Cortex of kidney (tissue), 1 donor: ENCODE results near the gene PCK1.

ENCODE experiments used
- DNase-seq: peaks from one replicate; lab custom pipeline; 2025; lab: John Stamatoyannopoulos, UW

PCK1 gene

DNA sequence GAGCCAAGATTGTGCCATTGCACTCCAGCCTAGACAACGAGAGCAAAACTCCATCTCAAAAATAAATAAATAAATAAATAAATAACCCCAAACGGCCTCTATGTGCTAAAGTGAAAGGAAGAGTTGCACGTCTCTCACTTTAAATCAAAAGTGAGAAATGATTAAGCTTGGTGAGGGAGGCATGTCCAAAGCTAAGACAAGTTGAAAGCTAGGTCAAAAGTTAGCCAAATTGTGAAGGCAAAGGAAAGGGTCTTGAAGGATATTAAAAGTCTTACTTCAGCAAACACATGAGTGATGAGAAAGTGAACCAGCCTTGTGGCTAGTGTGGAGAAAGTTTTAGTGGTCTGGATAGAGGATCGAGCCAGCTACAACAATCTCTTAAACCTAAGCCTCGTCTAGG lies 45.0 kb downstream of the PCK1 start:
- no peak for DNase-seq

DNA sequence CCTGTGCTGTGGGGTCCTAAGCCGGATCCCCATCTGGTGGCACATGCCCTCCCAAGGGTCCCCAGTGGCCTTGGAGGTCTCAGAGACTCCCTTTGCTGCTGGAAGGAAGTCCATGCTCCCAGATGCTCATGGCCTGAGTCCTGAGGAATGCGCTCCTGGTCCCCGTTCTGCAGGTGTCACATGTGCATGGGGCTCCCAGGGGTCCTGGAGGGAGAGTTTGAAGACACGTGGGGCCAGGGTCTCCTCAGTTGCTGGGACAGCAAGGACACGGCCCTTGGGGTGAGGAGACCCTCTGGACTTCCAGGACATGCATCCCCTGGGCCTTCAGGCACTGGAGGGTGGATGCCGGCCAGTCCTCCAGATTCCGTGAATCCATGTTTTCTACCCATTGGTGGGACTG lies 47.6 kb downstream of the PCK1 start:
- no peak for DNase-seq

- no peak for DNase-seq
Measured at GRCh38 chr20:57609086-57609841, 48.4 kb downstream of the PCK1 start.

DNA sequence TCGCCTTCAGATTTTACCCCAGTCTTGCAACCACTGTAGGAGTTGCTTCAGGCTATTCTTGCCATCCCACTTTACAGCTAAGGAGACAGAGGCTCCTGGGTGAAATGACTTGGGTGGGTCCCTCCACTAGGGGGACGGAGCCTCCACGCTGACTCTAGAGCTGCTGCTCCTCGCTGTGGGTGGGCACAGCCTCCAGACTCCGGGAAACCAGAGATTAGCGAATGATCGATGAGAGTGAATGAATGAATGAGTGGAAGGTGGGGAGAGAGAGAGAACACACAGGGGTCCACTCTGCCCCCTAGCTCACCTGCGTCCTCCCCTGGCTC lies 48.9 kb downstream of the PCK1 start:
- DNase-seq = no peak

- DNase-seq = no peak
Measured at GRCh38 chr20:57610261-57610952, 49.5 kb downstream of the PCK1 start.

- no peak for DNase-seq
Measured at GRCh38 chr20:57611586-57612311, 50.8 kb downstream of the PCK1 start.

- no peak for DNase-seq
Measured at GRCh38 chr20:57612436-57612835, 51.5 kb downstream of the PCK1 start.

GRCh38 chr20:57612916-57613315 lies 52.0 kb downstream of the PCK1 start:
- DNase-seq = no peak

DNA sequence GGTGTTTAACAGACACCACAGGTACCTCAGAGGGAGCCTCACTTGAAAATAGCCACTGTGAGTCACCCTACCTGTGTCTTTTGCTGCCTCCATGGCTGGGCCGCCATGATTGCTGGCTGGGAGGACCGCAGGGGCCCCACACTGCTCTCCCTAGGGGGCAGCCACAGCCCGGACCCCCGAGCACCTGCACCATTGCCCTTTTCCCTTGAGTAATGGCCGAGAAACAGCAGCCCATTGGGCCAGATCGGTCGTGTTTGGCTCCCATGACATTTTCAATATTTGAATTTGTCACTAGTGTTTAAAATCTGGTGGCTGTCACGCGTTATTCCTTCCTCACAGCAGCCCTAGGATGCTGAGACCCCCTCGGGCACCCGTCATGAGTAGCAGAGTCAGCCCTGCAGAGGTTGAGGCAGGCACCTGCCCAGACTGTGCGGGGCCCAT lies 52.6 kb downstream of the PCK1 start:
- DNase-seq = no peak

DNA sequence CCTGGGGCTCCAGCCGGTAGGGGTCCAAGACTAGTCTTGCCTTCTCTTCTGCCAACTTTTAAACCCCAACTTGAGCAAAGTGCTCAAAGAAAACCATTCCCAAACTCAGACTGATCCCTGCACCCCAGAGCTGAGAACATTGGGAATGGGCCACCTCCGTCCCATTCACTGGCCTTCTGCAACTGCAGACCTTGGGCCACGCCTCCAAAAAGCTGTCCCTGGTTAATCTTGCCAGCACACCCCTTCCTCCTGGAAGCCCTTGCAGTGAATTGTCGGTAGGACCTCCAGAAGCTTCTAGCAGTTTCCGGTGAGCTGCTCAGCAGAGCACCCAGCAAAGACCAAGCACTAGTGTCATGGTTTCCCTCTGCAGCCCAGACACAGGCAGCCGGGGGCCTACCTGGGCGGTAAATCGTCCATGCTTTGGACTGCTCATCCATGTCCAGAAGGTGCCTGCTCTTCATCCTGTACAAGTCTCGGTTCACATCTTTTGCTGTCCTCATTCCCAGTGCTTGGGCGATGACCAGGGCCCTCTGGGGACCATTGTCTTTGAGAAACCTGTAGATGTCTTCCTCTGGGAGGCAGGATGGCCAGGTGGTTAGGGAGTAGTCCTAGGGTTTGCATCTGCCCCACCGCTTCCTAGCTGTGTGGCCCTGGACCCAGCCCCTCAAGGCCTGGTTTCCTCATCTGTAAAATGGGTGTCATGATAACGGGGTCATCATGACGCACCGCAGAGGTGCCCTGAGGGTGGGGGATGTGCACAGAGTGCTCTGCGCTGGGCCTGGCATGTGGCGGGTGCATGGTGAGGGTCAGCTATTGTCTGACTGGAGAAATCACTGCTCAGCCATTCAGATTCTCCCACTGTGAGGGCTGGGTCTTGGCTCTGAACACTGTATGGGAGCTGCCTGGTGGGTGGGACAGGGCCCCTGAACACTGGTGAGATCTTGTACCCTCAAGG lies 53.9 kb downstream of the PCK1 start:
- no peak for DNase-seq

DNA sequence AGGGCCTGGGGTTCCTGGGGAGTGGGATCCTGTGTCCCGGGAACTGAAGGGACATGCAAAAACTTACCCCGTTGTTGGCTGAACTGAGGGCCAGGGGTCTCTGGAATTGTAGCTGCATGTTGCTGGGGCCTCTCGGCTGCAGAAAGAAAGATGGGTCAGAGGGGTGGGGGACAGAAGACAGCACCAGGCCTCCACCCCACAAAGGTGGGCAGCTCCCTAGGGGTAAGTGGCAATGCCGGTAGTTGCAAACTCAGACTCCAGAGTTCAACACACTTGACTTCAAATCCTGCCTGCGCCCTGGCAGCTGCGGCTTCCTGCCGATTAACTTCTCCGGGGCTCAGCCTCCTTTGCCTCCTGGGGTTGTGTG lies 54.5 kb downstream of the PCK1 start:
- DNase-seq = no peak

DNA sequence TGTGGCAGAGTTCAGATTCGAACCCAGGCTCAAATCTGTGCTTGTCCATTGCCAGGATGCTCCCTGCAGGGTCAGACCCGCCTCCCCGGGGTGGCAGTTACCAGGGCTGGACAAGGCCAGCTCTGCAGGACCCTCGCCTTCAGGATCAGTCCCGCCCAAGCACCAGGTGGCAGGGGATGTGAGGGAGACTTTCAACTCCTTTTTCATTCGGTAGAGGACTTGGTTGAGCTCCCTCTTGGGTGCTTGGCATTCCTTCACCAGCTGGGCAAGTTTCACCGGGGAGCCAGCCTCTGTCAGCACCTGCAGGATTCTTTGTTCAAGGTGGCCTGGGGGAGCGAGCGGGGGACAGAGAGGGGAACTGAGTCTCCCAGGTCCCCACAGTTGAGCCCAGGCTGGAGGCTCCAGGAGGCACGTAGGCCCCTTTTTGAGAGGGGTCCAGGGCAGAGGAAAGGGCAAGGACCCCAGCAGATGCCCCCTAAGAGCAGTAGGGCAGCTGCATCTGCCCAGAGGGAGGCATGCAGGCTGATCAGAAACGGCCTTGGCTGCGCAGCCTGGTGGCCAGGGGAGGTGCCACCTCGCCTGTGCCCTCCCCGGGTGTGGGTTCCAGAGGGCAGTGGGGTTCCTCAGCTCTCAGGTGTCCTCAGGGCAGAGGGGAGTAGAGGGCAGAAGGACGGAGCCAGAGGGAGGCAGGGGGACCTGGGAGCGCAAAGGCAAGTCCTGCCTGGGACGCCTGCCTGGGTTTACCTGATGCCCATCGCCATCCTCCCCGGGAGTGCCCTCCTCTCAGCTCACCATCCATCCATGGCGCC lies 55.4 kb downstream of the PCK1 start:
- no peak for DNase-seq

GRCh38 chr20:57617079-57617795 lies 56.3 kb downstream of the PCK1 start:
- DNase-seq = no peak
